D721Med (cell line): ENCODE results near the gene CMIP.

Source experiments
- DNase-seq: peaks from one replicate; pipeline ENCODE4 v3.0.0; 2011; ENCODE audit warnings: low spot score; ENCODE audit not compliant: insufficient read length
- FAIRE-seq: peaks from 2 replicates; lab custom pipeline; 2011; peaks lifted over from hg19 to GRCh38; lab: Jason Lieb, UNC
- CTCF ChIP-seq: IDR thresholded peaks from 2 replicates; pipeline ENCODE4 v1.5.1; 2012; ENCODE audit warnings: mild to moderate bottlenecking, control low read depth; ENCODE audit not compliant: insufficient read depth; ENCODE audit errors: missing control alignments

CMIP gene

GRCh38 chr16:81467072-81467471 is 22.5 kb downstream of the CMIP start:
- DNase-seq (no peak), FAIRE-seq (no peak)
- no peak for TF ChIP-seq CTCF

- FAIRE-seq (no peak), DNase-seq (no peak)
These were observed 23.2 kb downstream of the CMIP start for GRCh38 chr16:81467815-81468214.

GRCh38 chr16:81468269-81468902 is 23.8 kb downstream of the CMIP start:
- DNase-seq (no peak), FAIRE-seq (no peak)
- no peak for TF ChIP-seq CTCF

More at GRCh38 chr16:81467815-81468214, 23.2 kb downstream of the CMIP start:
- TF ChIP-seq CTCF, result no peak

- no peak for TF ChIP-seq CTCF
- FAIRE-seq (no peak), DNase-seq (no peak)
These were observed 24.6 kb downstream of the CMIP start for GRCh38 chr16:81469183-81469677.

GRCh38 chr16:81469710-81470535 is 25.3 kb downstream of the CMIP start:
- DNase-seq (no peak), FAIRE-seq (no peak)
- no peak for TF ChIP-seq CTCF

- DNase-seq (no peak), FAIRE-seq (no peak)
- TF ChIP-seq CTCF, result no peak
These were observed 26.4 kb downstream of the CMIP start for GRCh38 chr16:81470796-81471636.
